HG03521 (cell line): Measurements from ENCODE around the gene CLASP1.
"Not testable (repeated sequence)": the region's sequence is repeated elsewhere in the genome, so short reads cannot be mapped to it uniquely, and the experiment has no call there.

Experiments
- ATAC-seq: cut with Tn5 transposase; IDR thresholded peaks from one replicate; pipeline ENCODE4 v1.9.1; 2021; ENCODE audit warnings: mild to moderate bottlenecking, moderate library complexity; ENCODE audit not compliant: unreplicated experiment

CLASP1 gene

GRCh38 chr2:121478996-121479745 is 170.1 kb downstream of the CLASP1 start:
- ATAC-seq = no peak

- not testable (repeated sequence) for ATAC-seq
Observed at GRCh38 chr2:121478358-121478995, 170.8 kb downstream of the CLASP1 start.

GRCh38 chr2:121476684-121477083 is 172.6 kb downstream of the CLASP1 start:
- ATAC-seq = no peak

GRCh38 chr2:121475811-121476571 is 173.3 kb downstream of the CLASP1 start:
- ATAC-seq = no peak

GRCh38 chr2:121473512-121473911 is 175.8 kb downstream of the CLASP1 start:
- no peak for ATAC-seq

GRCh38 chr2:121472470-121472993 is 176.7 kb downstream of the CLASP1 start:
- no peak for ATAC-seq

GRCh38 chr2:121471532-121472469 is 177.5 kb downstream of the CLASP1 start:
- ATAC-seq = no peak

GRCh38 chr2:121470917-121471316 is 178.3 kb downstream of the CLASP1 start:
- ATAC-seq = no peak

- ATAC-seq = no peak
Observed at GRCh38 chr2:121469356-121469755, 179.9 kb downstream of the CLASP1 start.

GRCh38 chr2:121468936-121469335 is 180.3 kb downstream of the CLASP1 start:
- ATAC-seq = no peak

- no peak for ATAC-seq
Observed at GRCh38 chr2:121459291-121459690, 190.0 kb downstream of the CLASP1 start.

- ATAC-seq = no peak
Observed at GRCh38 chr2:121456325-121456724, 192.9 kb downstream of the CLASP1 start.

GRCh38 chr2:121455446-121455845 is 193.8 kb downstream of the CLASP1 start:
- no peak for ATAC-seq

GRCh38 chr2:121454549-121455090 is 194.6 kb downstream of the CLASP1 start:
- ATAC-seq = no peak

- ATAC-seq = no peak
Observed at GRCh38 chr2:121451398-121451797, 197.9 kb downstream of the CLASP1 start.

- no peak for ATAC-seq
Observed at GRCh38 chr2:121450301-121450700, 199.0 kb downstream of the CLASP1 start.

- ATAC-seq = no peak
Observed at GRCh38 chr2:121446647-121447241, 202.5 kb downstream of the CLASP1 start.

- ATAC-seq = no peak
Observed at GRCh38 chr2:121442889-121443288, 206.4 kb downstream of the CLASP1 start.

- ATAC-seq = not testable (repeated sequence)
Observed at GRCh38 chr2:121438290-121438689, 211.0 kb downstream of the CLASP1 start.

GRCh38 chr2:121436918-121437317 is 212.3 kb downstream of the CLASP1 start:
- ATAC-seq = no peak
